Calu3 (cell line): Measurements from ENCODE around the gene PPP2R2C. TPM values are rescaled to one million over a fixed set of nuclear protein-coding genes. Genes with fewer than 3 reads are reported as not detected.

Experiments
- BruUV-seq: library from RNA; stranded (reverse); fragments of 400-500 nt; replicated peaks from 2 replicates; lab custom pipeline; 2021; lab: Mats Ljungman, UMichigan
- CTCF ChIA-PET: fragments of 300-600 bp; sonication (Branson Sonifier 250); formaldehyde crosslinking; loops from one replicate; lab custom pipeline; 2022; ENCODE audit warnings: antibody characterized with exemption; lab: Charles Lee
- DNase-seq: peaks from one replicate; pipeline ENCODE4 v3.0.0; 2022
- H3K27ac Mint-ChIP-seq: one replicate; pipeline ENCODE4 v1.8.0; 2022; ENCODE audit warnings: mixed read lengths; ENCODE audit not compliant: unreplicated experiment
- H3K27me3 Mint-ChIP-seq: one replicate; pipeline ENCODE4 v1.8.0; 2022; ENCODE audit warnings: mixed read lengths; ENCODE audit not compliant: unreplicated experiment
- H3K36me3 Mint-ChIP-seq: one replicate; pipeline ENCODE4 v1.8.0; 2022; ENCODE audit warnings: mild to moderate bottlenecking, moderate library complexity, mixed read lengths; ENCODE audit not compliant: insufficient read depth, unreplicated experiment
- H3K4me1 Mint-ChIP-seq: one replicate; pipeline ENCODE4 v1.8.0; 2022; ENCODE audit warnings: mild to moderate bottlenecking, low read depth, mixed read lengths; ENCODE audit not compliant: unreplicated experiment
- H3K4me3 Mint-ChIP-seq: one replicate; pipeline ENCODE4 v1.8.0; 2022; ENCODE audit warnings: mild to moderate bottlenecking, low read depth, moderate library complexity, mixed read lengths; ENCODE audit not compliant: unreplicated experiment
- H3K9me3 Mint-ChIP-seq: one replicate; pipeline ENCODE4 v1.8.0; 2022; ENCODE audit warnings: low read depth, mixed read lengths; ENCODE audit not compliant: unreplicated experiment
- intact Hi-C: fragments of 100-400 bp; cut with micrococcal nuclease; formaldehyde crosslinking; loops from one replicate; pipeline ENCODE4 v1.10.0; 2022; ENCODE audit not compliant: unreplicated experiment
- total RNA-seq: library from RNA; stranded (reverse); gene quantifications from 2 replicates; pipeline ENCODE4 v1.2.3, GENCODE V29; 2022
- TF ChIP-seq, protein P1 (sequence below): fragments of 200-600 bp; IDR thresholded peaks from one replicate; pipeline ENCODE4 v1.8.0; 2022; ENCODE audit warnings: antibody characterized with exemption; ENCODE audit not compliant: unreplicated experiment

Gene PPP2R2C
- total RNA-seq, 1 experiment from 2014 or later, result 9.4 TPM

- peaks cover 26% of the 10 kb centered on the region for H3K27me3 Mint-ChIP-seq
- no TSS peak for BruUV-seq
- TF ChIP-seq, protein P1, sequence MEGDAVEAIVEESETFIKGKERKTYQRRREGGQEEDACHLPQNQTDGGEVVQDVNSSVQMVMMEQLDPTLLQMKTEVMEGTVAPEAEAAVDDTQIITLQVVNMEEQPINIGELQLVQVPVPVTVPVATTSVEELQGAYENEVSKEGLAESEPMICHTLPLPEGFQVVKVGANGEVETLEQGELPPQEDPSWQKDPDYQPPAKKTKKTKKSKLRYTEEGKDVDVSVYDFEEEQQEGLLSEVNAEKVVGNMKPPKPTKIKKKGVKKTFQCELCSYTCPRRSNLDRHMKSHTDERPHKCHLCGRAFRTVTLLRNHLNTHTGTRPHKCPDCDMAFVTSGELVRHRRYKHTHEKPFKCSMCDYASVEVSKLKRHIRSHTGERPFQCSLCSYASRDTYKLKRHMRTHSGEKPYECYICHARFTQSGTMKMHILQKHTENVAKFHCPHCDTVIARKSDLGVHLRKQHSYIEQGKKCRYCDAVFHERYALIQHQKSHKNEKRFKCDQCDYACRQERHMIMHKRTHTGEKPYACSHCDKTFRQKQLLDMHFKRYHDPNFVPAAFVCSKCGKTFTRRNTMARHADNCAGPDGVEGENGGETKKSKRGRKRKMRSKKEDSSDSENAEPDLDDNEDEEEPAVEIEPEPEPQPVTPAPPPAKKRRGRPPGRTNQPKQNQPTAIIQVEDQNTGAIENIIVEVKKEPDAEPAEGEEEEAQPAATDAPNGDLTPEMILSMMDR, result no peak
- CTCF ChIA-PET, result no interaction called here
- no peak for DNase-seq
- peaks cover 4% of the 10 kb centered on the region for H3K9me3 Mint-ChIP-seq
- H3K36me3 Mint-ChIP-seq, result no peaks in the 10 kb centered on the region
- intact Hi-C loops, result no loop called here
- no peak overlapping the region for H3K4me3 Mint-ChIP-seq
- H3K4me1 Mint-ChIP-seq, result no peaks in the 10 kb centered on the region
- H3K27ac Mint-ChIP-seq, result no peak overlapping the region
Measured at GRCh38 chr4:6439120-6439762, 33.2 kb downstream of the PPP2R2C start.

DNA sequence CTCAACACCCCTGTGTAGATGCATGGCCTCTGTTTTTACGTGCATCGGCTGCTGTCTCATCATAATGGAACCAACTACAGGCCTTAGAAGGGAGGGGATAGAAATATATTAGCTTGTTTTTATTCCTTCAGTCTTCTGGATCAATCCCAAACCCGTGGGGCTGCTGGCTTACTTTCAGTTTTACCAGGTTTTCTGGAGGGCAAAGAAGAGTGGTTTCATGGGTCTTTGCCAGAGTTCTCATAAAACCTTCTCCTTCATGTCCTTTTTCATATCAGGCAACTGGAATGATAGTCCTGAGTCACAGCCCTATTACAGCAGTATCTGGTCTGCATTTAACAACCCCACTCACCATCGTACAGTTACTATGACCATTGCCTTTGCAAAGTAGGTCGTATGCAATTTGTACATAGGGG, 34.6 kb downstream of the PPP2R2C start:
- intact Hi-C loops, result no loop called here
- no peak overlapping the region for H3K4me3 Mint-ChIP-seq
- H3K36me3 Mint-ChIP-seq, result no peaks in the 10 kb centered on the region
- H3K27ac Mint-ChIP-seq, result no peak overlapping the region
- peaks cover 27% of the 10 kb centered on the region for H3K27me3 Mint-ChIP-seq
- TF ChIP-seq, protein P1, result no peak
- peaks cover 4% of the 10 kb centered on the region for H3K9me3 Mint-ChIP-seq
- BruUV-seq, result no TSS peak
- H3K4me1 Mint-ChIP-seq, result no peaks in the 10 kb centered on the region
- CTCF ChIA-PET, result no interaction called here
- no peak for DNase-seq

DNA sequence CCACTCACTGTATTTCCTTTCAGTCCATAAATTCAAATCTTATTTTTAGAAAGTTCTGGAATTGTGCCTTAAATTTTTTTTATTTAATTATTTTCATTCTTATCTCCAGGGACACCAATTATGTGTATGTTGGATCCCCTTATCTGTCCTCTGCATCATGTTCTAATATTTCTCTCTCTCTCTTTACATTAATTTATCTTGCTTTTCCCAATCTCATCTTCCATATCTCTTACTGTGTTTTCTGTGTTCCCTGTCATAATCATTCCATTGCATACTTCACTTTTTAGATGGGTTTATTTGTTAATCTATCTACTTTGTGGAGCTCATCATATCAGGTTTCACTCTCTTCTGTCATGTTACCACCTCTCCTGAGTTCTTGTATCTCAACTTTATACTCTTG, 37.4 kb downstream of the PPP2R2C start:
- peaks cover 4% of the 10 kb centered on the region for H3K9me3 Mint-ChIP-seq
- H3K36me3 Mint-ChIP-seq, result no peaks in the 10 kb centered on the region
- BruUV-seq, result no TSS peak
- no peak overlapping the region for H3K4me3 Mint-ChIP-seq
- intact Hi-C loops, result no loop called here
- DNase-seq, result no peak
- TF ChIP-seq, protein P1, result no peak
- H3K27me3 Mint-ChIP-seq, result peaks cover 30% of the 10 kb centered on the region
- H3K4me1 Mint-ChIP-seq, result no peaks in the 10 kb centered on the region
- H3K27ac Mint-ChIP-seq, result no peak overlapping the region
- CTCF ChIA-PET, result no interaction called here

DNA sequence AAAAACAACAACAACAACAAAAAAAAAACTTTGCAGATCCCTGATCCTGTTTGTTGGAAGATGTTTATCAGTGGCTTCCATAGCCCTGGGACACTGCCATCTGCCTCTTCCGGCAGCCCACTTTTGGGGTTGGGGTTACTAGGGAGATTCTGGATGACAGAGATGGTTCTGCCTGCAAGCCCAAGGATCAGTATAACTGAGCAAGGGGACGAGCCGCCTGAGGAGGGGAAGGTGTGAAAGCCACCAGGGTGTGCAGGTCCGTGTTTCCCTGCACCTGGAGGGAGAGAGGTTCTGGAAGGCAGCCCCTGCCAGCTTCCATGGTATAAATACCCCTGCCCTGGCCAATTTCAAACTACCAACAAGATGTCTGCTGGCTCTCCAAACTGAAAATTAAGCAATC, 41.5 kb downstream of the PPP2R2C start:
- no peak overlapping the region for H3K4me3 Mint-ChIP-seq
- intact Hi-C loops, result no loop called here
- CTCF ChIA-PET, result no interaction called here
- H3K27ac Mint-ChIP-seq, result no peak overlapping the region
- H3K36me3 Mint-ChIP-seq, result no peaks in the 10 kb centered on the region
- BruUV-seq, result no TSS peak
- no peaks in the 10 kb centered on the region for H3K4me1 Mint-ChIP-seq
- peaks cover 22% of the 10 kb centered on the region for H3K27me3 Mint-ChIP-seq
- H3K9me3 Mint-ChIP-seq, result peaks cover 4% of the 10 kb centered on the region
- no peak for DNase-seq
- TF ChIP-seq, protein P1, result no peak
